LoVo (cell line): ENCODE data around the gene MMP15.
"Not testable (repeated sequence)": the region's sequence is repeated elsewhere in the genome, so short reads cannot be mapped to it uniquely, and the experiment has no call there.

Experiments used
- DNase-seq: peaks from one replicate; pipeline ENCODE4 v3.0.0-alpha.2; 2016; ENCODE audit warnings: low spot score

Gene MMP15

GRCh38 chr16:58049232-58050185, 24.0 kb downstream of the MMP15 start:
- DNase-seq, result no peak

- no peak for DNase-seq
Observed at GRCh38 chr16:58051296-58051695, 25.7 kb downstream of the MMP15 start.

- no peak for DNase-seq
Observed at GRCh38 chr16:58051821-58052603, 26.5 kb downstream of the MMP15 start.

GRCh38 chr16:58053682-58054005, 28.1 kb downstream of the MMP15 start:
- DNase-seq, result no peak

GRCh38 chr16:58054289-58054688, 28.7 kb downstream of the MMP15 start:
- DNase-seq, result no peak

DNA sequence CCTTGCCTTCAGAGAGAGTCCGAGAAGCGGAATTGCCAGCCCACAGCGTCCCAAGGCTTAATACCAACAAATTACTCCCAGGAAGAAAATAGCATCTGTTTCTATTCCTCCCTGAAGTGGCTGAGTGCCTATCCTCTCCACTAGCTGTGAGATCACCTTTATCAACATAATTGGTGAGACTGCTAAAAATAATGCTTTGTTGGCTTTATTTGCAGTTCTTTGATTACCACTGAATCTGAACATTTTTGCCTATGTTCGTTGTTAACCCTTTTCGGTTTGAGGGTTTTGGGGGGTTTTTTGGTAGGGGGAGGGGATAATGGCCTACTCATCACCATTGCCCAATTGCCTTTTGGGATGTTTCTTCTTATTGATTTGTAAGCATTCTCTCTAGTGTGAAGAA, 31.0 kb downstream of the MMP15 start:
- DNase-seq, result no peak

DNA sequence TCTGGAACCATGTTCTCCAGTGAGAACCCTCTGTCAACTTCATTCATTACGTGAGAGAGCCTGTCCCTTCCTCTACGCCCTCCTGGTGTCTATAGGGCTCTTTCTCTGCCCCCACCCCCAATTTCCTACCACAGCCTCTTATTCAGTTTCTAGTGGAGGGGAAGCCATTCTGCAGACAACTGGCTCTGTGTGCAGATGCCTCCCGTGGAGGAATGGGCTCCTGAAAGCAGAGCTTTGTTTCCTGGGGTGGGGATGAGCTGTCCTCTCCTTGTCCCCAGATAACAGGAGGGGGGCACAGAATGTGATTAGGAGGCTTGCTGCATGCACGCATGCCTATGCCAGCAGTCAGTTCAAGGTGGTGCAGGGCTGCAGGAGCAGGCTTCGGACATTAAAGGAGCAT, 31.6 kb downstream of the MMP15 start:
- DNase-seq, result no peak

GRCh38 chr16:58057784-58058183, 32.2 kb downstream of the MMP15 start:
- no peak for DNase-seq

DNA sequence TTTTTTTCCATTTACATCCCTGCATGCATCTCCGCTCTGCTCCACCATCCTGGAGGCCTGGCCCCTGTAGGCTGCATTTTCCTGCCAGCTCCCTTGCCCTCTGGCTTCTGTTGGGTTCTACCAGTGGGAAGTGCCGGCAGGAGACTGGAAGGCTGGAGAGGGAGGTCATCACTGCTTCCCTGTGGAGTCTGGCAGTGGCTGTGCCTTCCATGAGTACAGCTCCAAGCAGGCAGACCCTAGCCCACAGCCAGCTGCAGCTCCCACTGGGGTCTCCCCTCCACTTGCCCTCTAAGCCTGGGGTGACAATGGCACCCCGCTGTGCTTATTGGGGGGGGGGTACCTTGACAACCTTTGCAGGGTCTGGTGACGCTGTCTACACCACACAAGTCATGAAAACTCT, 37.3 kb downstream of the MMP15 start:
- DNase-seq, result no peak

DNA sequence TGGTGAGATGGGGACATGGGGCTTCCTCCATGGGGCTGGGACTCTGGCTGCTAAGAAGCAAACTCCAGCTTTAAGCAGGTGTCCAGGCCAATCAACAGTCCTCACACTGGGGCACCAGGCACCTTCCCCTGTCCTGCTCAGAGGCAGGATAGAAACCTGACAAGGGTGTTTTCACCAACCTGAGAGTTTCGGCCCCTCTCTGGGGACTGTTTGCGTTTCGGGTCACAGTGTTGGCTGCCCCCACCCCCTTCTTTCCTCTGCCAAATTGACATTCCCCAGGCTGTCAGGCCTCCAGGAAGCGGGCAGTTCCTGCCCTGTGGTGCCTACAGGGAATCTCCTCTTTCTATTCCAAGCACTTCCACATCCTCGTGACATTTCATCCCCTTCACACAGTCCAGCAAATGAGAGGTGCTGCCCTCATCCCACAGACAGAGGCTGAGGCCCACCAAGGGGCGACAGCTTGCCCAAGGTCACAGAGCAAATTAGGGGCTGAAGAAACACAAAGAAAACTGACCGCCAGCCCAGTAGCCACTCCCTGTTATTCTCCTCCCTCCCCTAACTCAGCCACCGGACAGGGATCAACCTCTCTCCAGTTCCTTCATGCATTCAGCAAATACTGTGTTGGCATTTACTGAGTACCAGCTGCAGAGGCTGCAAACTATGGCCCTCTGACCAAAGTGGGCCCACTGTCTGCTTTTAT, 38.0 kb downstream of the MMP15 start:
- no peak for DNase-seq

DNA sequence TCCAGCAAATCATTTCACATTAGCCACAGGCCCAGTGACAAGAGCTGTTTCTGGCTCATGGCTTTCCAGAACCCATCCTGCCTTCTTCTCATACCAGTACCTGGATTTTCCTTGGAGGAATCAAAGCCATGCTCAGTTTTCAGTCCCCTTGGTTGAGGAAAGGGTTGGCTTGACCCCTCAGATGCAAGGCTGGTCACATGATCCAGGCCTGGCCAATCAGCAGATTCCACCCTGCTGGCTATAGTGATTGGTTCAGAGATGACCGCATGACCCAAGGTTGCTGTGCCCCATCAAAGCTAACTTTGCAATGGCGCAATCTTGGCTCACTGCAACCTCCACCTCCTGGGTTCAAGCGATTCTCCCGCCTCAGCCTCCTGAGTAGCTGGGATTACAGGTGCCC, 45.0 kb downstream of the MMP15 start:
- no peak for DNase-seq

DNA sequence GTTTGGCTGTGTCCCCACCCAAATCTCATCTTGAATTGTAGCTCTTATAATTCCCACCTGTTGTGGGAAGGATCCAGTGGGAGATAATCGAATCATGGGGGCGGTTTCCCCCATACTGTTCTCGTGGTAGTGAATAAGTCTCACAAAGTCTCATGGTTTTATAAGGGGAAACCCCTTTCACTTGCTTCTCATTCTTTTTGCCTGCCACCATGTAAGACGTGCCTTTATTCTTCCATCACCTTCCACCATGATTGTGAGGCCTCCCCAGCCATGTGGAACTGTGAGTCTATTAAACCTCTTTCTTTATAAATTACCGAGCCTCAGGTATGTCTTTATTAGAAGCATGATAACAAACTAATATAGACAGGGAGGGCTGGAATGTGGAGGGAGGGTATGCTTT, 46.6 kb downstream of the MMP15 start:
- DNase-seq, result not testable (repeated sequence)

GRCh38 chr16:58073086-58073485, 47.5 kb downstream of the MMP15 start:
- not testable (repeated sequence) for DNase-seq

- no peak for DNase-seq
Observed at GRCh38 chr16:58074657-58075056, 49.1 kb downstream of the MMP15 start.

GRCh38 chr16:58076514-58076913, 51.0 kb downstream of the MMP15 start:
- DNase-seq, result no peak

- DNase-seq, result no peak
Observed at GRCh38 chr16:58077796-58078195, 52.2 kb downstream of the MMP15 start.

DNA sequence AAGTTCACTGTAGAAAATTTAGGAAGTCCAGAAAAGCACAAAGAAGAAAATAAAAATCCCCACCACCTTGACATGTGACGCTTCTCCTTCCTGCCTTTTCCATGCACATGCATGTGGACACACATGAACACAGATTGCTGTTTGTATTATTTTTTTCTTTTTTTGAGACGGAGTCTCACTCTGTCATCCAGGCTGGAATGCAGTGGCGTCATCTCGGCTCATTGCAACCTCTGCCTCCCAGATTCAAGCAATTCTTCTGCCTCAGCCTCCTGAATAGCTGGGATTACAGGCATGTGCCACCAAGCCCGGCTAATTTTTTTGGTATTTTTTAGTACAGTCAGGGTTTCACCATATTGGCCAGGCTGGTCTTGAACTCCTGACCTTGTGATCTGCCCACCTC, 55.1 kb downstream of the MMP15 start:
- DNase-seq, result not testable (repeated sequence)

DNA sequence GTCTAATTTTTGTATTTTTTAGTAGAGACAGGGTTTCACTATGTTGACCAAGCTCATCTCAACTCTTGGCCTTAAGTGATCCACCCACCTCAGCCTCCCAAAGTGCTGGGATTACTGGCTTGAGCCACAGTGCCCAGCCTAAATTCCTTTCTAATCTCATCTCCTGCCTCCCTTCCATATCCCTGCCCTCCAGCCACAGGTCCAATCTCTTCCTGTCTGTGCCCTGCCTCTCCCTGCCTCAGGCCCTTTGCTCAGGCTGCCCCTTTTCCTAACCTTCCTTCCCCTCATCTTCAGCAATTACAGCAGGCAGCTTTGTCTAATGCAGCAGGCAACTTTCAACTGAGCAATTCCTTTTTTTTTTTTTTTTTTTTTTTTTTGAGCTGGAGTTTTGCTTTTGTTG, 56.8 kb downstream of the MMP15 start:
- no peak for DNase-seq

DNA sequence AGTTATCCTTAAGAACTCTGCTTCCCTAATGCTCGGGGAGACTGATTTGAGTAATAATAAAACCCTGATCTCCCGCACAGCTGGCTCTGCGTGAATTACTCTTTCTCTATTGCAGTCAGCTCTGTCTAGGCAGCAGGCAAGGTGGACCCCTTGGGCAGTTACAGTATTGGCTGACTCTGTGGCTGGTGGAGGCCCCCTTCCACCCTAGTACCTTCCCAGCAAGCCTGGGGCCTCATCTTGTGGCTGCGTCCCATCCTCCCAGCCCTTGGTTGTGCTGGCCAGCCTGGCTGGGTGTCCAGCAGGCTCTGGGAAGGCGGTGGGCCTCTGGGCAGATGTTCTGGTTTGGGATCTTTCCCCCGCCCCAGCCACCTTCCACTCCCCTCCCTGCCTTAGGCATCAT, 59.1 kb downstream of the MMP15 start:
- no peak for DNase-seq

DNA sequence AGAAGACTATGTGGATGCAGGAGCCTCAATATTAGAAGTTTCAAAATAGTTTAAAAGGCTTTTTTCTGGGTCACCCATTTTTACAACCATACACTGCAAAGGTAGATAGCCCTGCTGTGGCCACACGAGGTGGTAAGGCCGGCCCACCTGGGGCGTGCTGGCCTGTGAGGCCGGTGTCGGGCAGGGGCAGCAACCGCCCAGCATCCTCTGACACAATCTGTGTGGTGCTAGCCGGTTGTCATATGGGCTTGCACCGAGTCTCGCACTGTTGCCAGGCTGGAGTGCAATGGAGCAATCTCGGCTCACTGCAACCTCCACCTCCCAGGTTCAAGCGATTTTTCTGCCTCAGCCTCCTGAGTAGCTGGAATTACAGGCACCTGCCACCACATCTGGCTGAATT, 59.6 kb downstream of the MMP15 start:
- DNase-seq, result no peak

GRCh38 chr16:58085584-58086251, 60.2 kb downstream of the MMP15 start:
- DNase-seq, result no peak
